ENCODE measurements around the gene CEMP1.
"Not testable (repeated sequence)": the region's sequence is repeated elsewhere in the genome, so short reads cannot be mapped to it uniquely, and the experiment has no call there.

GRCh38 chr16:2540912-2541311, 9.7 kb upstream of the CEMP1 start:
- not testable (repeated sequence) for TF ChIP-seq POLR2A (IDR thresholded peaks at IDR 0.05; ENCODE audit: low read length); GATA1 (IDR thresholded peaks at IDR 0.05; ENCODE audit: low read depth, low read length)
